ENCODE data around the gene NEK3.
"Not testable (repeated sequence)": the region's sequence is repeated elsewhere in the genome, so short reads cannot be mapped to it uniquely, and the experiment has no call there.

DNA sequence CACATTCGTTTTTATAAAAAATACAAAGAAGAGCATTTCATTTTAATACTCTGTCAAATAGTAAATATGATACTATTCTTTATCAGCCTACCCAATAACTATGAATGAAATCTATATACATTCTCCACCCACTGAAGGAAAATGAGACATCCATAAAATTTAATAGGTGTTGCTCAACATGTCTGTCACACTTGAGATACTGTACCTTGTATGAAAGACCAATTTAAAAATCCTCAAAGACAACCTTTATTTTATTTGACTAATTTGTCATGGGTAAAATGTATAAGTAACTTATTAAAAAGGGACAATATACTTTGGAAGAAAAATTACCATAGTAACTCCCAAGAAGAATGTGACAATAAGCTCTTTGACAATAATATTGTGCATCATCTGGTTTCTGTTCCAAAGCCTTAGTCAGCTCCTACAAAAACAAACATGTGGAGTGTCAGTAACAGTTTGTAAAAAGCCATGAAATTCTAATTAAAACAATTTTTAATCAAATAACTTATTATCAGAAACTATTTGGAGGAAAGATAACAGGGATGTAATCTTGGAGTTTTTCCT, 11.5 kb upstream of the NEK3 start:
- TF ChIP-seq EZH2 (IDR thresholded peaks at IDR 0.05; ENCODE audit: borderline replicate concordance, insufficient read depth, low read length, poor library complexity, severe bottlenecking); MXI1 (conservative IDR thresholded peaks at IDR 0.05; ENCODE audit: poor library complexity, severe bottlenecking): not testable (repeated sequence)
